HCT116 (cell line): ENCODE data around the gene GIMAP8. TPM values are rescaled to one million over a fixed set of nuclear protein-coding genes. Genes with fewer than 3 reads are reported as not detected.

Experiments used
- ATAC-seq: fragments of 200-7000 bp; cut with Tn5 transposase; 2 replicates; pipeline ENCODE4 v1.9.1; 2020; ENCODE audit warnings: mild to moderate bottlenecking, moderate library complexity
- BruUV-seq: library from RNA; stranded (reverse); fragments of 400-500 nt; replicated peaks from 2 replicates; lab custom pipeline; 2021; lab: Mats Ljungman, UMichigan
- CTCF ChIA-PET: fragments of 300-600 bp; sonication (Branson Sonifier 250); formaldehyde crosslinking; loops from one replicate; lab custom pipeline; 2021; ENCODE audit warnings: antibody characterized with exemption; lab: Charles Lee
- POLR2A ChIA-PET: fragments of 300-600, 350-600 bp; sonication (Branson Sonifier 250); formaldehyde crosslinking; loops from one replicate; lab custom pipeline; 2021; ENCODE audit warnings: antibody characterized with exemption; lab: Charles Lee
- RAD21 ChIA-PET, 2 experiments: fragments of 300-600 bp; sonication (Branson Sonifier 250); formaldehyde crosslinking; loops; one replicate each; lab custom pipeline; 2023; ENCODE audit warnings: low total read pairs in 2 of 2; ENCODE audit not compliant: uncharacterized antibody in 2 of 2, unreplicated experiment in 2 of 2, low non-redundant PET in 1 of 2; lab: Charles Lee
- DNase-seq: peaks from one replicate; pipeline ENCODE4 v3.0.0-alpha.2; 2010; ENCODE audit warnings: low read depth, low spot score
- H2AFZ ChIP-seq: fragments of 200-600 bp; shearing (Covaris generic), sonication (generic); 2 replicates; pipeline ENCODE4 v1.6.1; 2017; ENCODE audit warnings: low read depth, mixed run types, mixed read lengths, antibody characterized with exemption, low read length; ENCODE audit not compliant: poor library complexity, severe bottlenecking
- H3K27ac ChIP-seq: 2 replicates; pipeline ENCODE4 v1.5.1; 2012; ENCODE audit warnings: low read depth, low read length
- H3K27me3 ChIP-seq: fragments of 200-600 bp; sonication (generic); 2 replicates; pipeline ENCODE4 v1.6.1; 2016; ENCODE audit warnings: mixed run types, low read length, mixed read lengths; ENCODE audit not compliant: insufficient read depth
- H3K36me3 ChIP-seq, 2 experiments: fragments of 200-500 bp in 1 of 2; fragments of 200-600 bp in 1 of 2; sonication (Bioruptor generic) in 1 of 2; sonication (generic) in 1 of 2; 2 replicates each; pipeline versions ENCODE4 v1.5.1 to v1.6.1; 2014 to 2016; ENCODE audit warnings: low read length in 2 of 2, inconsistent platforms in 1 of 2, mixed read lengths in 1 of 2, mixed run types in 1 of 2; ENCODE audit not compliant: insufficient read depth in 2 of 2, control insufficient read depth in 1 of 2
- H3K4me1 ChIP-seq, 2 experiments: fragments of 200-600 bp in 1 of 2; sonication (generic) in 1 of 2; 2 replicates each; pipeline versions ENCODE4 v1.5.1 to v1.6.1; 2012 to 2017; ENCODE audit warnings: low read length in 2 of 2, inconsistent platforms in 1 of 2, mild to moderate bottlenecking in 1 of 2, mixed read lengths in 1 of 2, mixed run types in 1 of 2, moderate library complexity in 1 of 2; ENCODE audit not compliant: insufficient read depth in 2 of 2, control insufficient read depth in 1 of 2
- H3K4me2 ChIP-seq: fragments of 200-600 bp; sonication (generic); 2 replicates; pipeline ENCODE4 v1.6.1; 2017; ENCODE audit warnings: mixed run types, low read length, mixed read lengths
- H3K4me3 ChIP-seq, 2 experiments: fragments of 200-600 bp in 1 of 2; sonication (generic) in 1 of 2; replicated peaks in 1 of 2; 2 replicates each; pipeline ENCODE4 v1.5.1; 2011 to 2016; ENCODE audit warnings: low read length in 2 of 2, control low read depth in 1 of 2, low read depth in 1 of 2, mild to moderate bottlenecking in 1 of 2, mixed read lengths in 1 of 2, mixed run types in 1 of 2
- H3K79me2 ChIP-seq: fragments of 200-600 bp; sonication (generic); 2 replicates; pipeline ENCODE4 v1.6.1; 2017; ENCODE audit warnings: mild to moderate bottlenecking, mixed run types, low read length, moderate library complexity, mixed read lengths; ENCODE audit not compliant: insufficient read depth
- H3K9ac ChIP-seq: fragments of 200-600 bp; sonication (generic); 2 replicates; pipeline ENCODE4 v1.6.1; 2016; ENCODE audit warnings: low read length, mixed read lengths
- H3K9me2 ChIP-seq: fragments of 200-600 bp; sonication (generic), shearing (Covaris generic); 2 replicates; pipeline ENCODE4 v1.6.1; 2017; ENCODE audit warnings: mixed run types, mild to moderate bottlenecking, moderate library complexity; ENCODE audit not compliant: insufficient read depth
- H3K9me3 ChIP-seq, 2 experiments: fragments of 200-500 bp in 1 of 2; fragments of 200-600 bp in 1 of 2; sonication (Bioruptor generic) in 1 of 2; sonication (generic) in 1 of 2; 2 replicates each; pipeline ENCODE4 v1.6.1; 2014 to 2017; ENCODE audit warnings: low read length in 2 of 2, mixed read lengths in 2 of 2, inconsistent platforms in 1 of 2, low read depth in 1 of 2, mild to moderate bottlenecking in 1 of 2, mixed run types in 1 of 2, moderate library complexity in 1 of 2; ENCODE audit not compliant: control insufficient read depth in 1 of 2, insufficient read depth in 1 of 2
- H4K20me1 ChIP-seq: fragments of 200-600 bp; sonication (generic), shearing (Covaris generic); 2 replicates; pipeline ENCODE4 v1.6.1; 2017; ENCODE audit warnings: mixed run types, mild to moderate bottlenecking, moderate library complexity; ENCODE audit not compliant: insufficient read depth
- ATF3 ChIP-seq: IDR thresholded peaks from 2 replicates; pipeline ENCODE4 v1.6.1; 2012
- CTCF ChIP-seq, 3 experiments: fragments of 200-600 bp in 1 of 3; sonication (generic) in 1 of 3; IDR thresholded peaks in 2 of 3; conservative IDR thresholded peaks in 1 of 3; 2 replicates each; pipeline ENCODE4 v1.5.1; 2012 to 2017; ENCODE audit warnings: low read depth in 2 of 3, low read length in 2 of 3, antibody characterized with exemption in 1 of 3, borderline replicate concordance in 1 of 3, control low read depth in 1 of 3, mild to moderate bottlenecking in 1 of 3, mixed read lengths in 1 of 3, mixed run types in 1 of 3, moderate library complexity in 1 of 3; ENCODE audit not compliant: insufficient read depth in 1 of 3
- ELF1 ChIP-seq: IDR thresholded peaks from 2 replicates; pipeline ENCODE4 v1.6.1; 2012; ENCODE audit warnings: low read depth, borderline replicate concordance
- POLR2AphosphoS5 ChIP-seq: IDR thresholded peaks from 2 replicates; pipeline ENCODE4 v1.6.1; 2011; ENCODE audit warnings: mild to moderate bottlenecking, low read depth, low read length, moderate library complexity
- REST ChIP-seq: IDR thresholded peaks from 2 replicates; pipeline ENCODE4 v1.6.1; 2012; ENCODE audit warnings: low read depth
- SIN3A ChIP-seq: IDR thresholded peaks from 2 replicates; pipeline ENCODE4 v1.6.1; 2012; ENCODE audit warnings: low read depth
- TCF7L2 ChIP-seq: IDR thresholded peaks from 2 replicates; pipeline ENCODE4 v1.7.0; 2011; ENCODE audit warnings: borderline replicate concordance, inconsistent platforms; ENCODE audit not compliant: insufficient read depth, insufficient read length; ENCODE audit errors: extremely low read depth
- intact Hi-C: fragments of 100-400 bp; cut with micrococcal nuclease; formaldehyde crosslinking; loops from 2 replicates; pipeline ENCODE4 v1.10.0; 2022
- total RNA-seq: library from RNA; stranded (reverse); gene quantifications from one replicate; pipeline ENCODE4 v1.2.1, GENCODE V29; 2021; ENCODE audit not compliant: unreplicated experiment

GIMAP8 gene
- total RNA-seq, 1 experiment from 2014 or later = 0.15 TPM

- Histone ChIP-seq H3K79me2 (no peaks in the 10 kb centered on the region), H3K27me3 (no peaks in the 10 kb centered on the region), H3K4me3 (no peak overlapping the region), H4K20me1 (no peaks in the 10 kb centered on the region), H3K36me3 (no peaks in the 10 kb centered on the region), H3K9ac (no peak overlapping the region), H3K4me1 (peaks cover 4 to 21% of the 10 kb centered on the region in 2 experiments; a peak in 2 of 4 replicates), H3K9me2 (no peaks in the 10 kb centered on the region), H3K27ac (no peak overlapping the region), H3K9me3 (no peaks in the 10 kb centered on the region), H3K4me2 (no peak overlapping the region), H2AFZ (no peak overlapping the region)
- ChIA-PET POLR2A (no interaction called here), RAD21 (no interaction called here), CTCF (no interaction called here)
- BruUV-seq = no TSS peak
- TF ChIP-seq REST = no peak
- ATAC-seq (no peak), DNase-seq (no peak)
- intact Hi-C loops = no loop called here
Measured at GRCh38 chr7:150410680-150411346, 39.6 kb upstream of the GIMAP8 start.

GRCh38 chr7:150411606-150412005, 38.8 kb upstream of the GIMAP8 start:
- H3K36me3 ChIP-seq = no peaks in the 10 kb centered on the region
- no peaks in the 10 kb centered on the region for H3K79me2 ChIP-seq
- DNase-seq = no peak
- H3K9ac ChIP-seq = no peak overlapping the region
- peaks cover 4 to 13% of the 10 kb centered on the region in 2 experiments; a peak in 2 of 4 replicates for H3K4me1 ChIP-seq
- RAD21 ChIA-PET = no interaction called here
- H3K9me2 ChIP-seq = no peaks in the 10 kb centered on the region
- H2AFZ ChIP-seq = no peak overlapping the region
- no peaks in the 10 kb centered on the region for H3K27me3 ChIP-seq
- intact Hi-C loops = no loop called here
- CTCF ChIA-PET = no interaction called here
- no peak for ATAC-seq
- POLR2A ChIA-PET = no interaction called here
- H3K9me3 ChIP-seq = no peaks in the 10 kb centered on the region
- no peak overlapping the region for H3K4me3 ChIP-seq
- no peaks in the 10 kb centered on the region for H4K20me1 ChIP-seq
- BruUV-seq = no TSS peak
- H3K27ac ChIP-seq = no peak overlapping the region
- H3K4me2 ChIP-seq = no peak overlapping the region
- TF ChIP-seq POLR2AphosphoS5 (no peak), SIN3A (no peak), TCF7L2 (no peak), ELF1 (no peak), REST (no peak), ATF3 (no peak), CTCF (IDR thresholded peaks at IDR 0.05 in 2 of 3, conservative IDR thresholded peaks at IDR 0.05 in 1 of 3; ENCODE audit: borderline replicate concordance in 1 of 3, insufficient read depth in 1 of 3, low read depth in 2 of 3, low read length in 2 of 3) (no peak)
